Medulla oblongata (tissue), 1 donor: ENCODE measurements around the gene RBM38.

ENCODE experiments used
- DNase-seq: peaks from one replicate; pipeline ENCODE4 v3.0.0-alpha.2; 2015; ENCODE audit errors: extremely low spot score

RBM38 gene

GRCh38 chr20:57391439-57392301 lies 474 bp downstream of the RBM38 start:
- peak; percentile 18 for DNase-seq

GRCh38 chr20:57392512-57393271 lies 1.5 kb downstream of the RBM38 start:
- peak; percentile 64 for DNase-seq

- DNase-seq: no peak
Measured at GRCh38 chr20:57393321-57394120, 2.3 kb downstream of the RBM38 start.

- peak; percentile 31 for DNase-seq
Measured at GRCh38 chr20:57394121-57395082, 3.2 kb downstream of the RBM38 start.

GRCh38 chr20:57395111-57395966 lies 4.1 kb downstream of the RBM38 start:
- peak; percentile 97 for DNase-seq

GRCh38 chr20:57396212-57396983 lies 5.2 kb downstream of the RBM38 start:
- no peak for DNase-seq

- no peak for DNase-seq
Measured at GRCh38 chr20:57396984-57397692, 5.9 kb downstream of the RBM38 start.

GRCh38 chr20:57397693-57398108 lies 6.5 kb downstream of the RBM38 start:
- peak; percentile 40 for DNase-seq

- DNase-seq: no peak
Measured at GRCh38 chr20:57398231-57398821, 7.1 kb downstream of the RBM38 start.

GRCh38 chr20:57398901-57399535 lies 7.8 kb downstream of the RBM38 start:
- peak; percentile 35 for DNase-seq

- DNase-seq: peak; percentile 42
Measured at GRCh38 chr20:57399587-57400155, 8.5 kb downstream of the RBM38 start.

- no peak for DNase-seq
Measured at GRCh38 chr20:57400231-57400701, 9.1 kb downstream of the RBM38 start.

- no peak for DNase-seq
Measured at GRCh38 chr20:57400821-57401564, 9.8 kb downstream of the RBM38 start.

GRCh38 chr20:57401565-57401918 lies 10.3 kb downstream of the RBM38 start:
- DNase-seq: no peak

- DNase-seq: no peak
Measured at GRCh38 chr20:57402206-57403125, 11.3 kb downstream of the RBM38 start.
